GM18511 (cell line): ENCODE measurements around the gene MIB2.

Experiments
- ATAC-seq: cut with Tn5 transposase; IDR thresholded peaks from one replicate; pipeline ENCODE4 v1.9.1; 2021; ENCODE audit warnings: mild to moderate bottlenecking, moderate library complexity; ENCODE audit not compliant: unreplicated experiment

The MIB2 gene

DNA sequence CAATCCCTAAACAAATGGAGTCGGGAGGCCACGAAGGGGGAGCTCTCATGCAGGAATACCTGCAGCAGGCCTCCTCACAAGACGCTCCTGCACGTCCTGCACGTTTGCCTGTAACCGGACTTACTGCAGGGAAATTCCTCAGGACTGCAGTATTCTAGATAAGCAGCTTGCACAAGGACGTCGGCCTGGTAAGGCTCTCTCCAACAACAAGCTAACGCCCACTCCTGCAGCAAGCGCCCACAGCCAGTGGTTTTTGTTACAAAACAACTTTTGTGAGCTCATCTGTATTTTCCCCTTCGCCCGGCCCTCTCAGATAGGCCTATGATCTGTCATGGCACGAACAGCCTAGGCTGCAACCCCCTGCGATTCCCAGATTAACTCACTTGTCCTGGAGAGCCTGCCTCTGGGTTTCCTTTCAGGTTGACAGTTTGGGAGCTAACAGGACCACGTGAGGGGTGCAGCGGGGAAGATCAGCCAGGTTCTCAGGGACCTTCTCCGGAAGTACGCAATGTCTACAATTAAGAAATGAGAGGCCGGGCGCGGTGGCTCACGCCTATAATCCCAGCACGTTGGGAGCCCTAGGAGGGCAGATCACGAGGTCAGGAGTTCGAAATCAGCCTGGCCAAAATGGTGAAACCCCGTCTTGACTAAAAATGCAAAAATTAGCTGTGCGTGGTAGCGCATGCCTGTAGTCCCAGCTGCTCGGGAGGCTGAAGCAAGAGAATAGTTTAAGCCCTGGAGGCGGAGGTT, 921 bp upstream of the MIB2 start:
- no peak for ATAC-seq

DNA sequence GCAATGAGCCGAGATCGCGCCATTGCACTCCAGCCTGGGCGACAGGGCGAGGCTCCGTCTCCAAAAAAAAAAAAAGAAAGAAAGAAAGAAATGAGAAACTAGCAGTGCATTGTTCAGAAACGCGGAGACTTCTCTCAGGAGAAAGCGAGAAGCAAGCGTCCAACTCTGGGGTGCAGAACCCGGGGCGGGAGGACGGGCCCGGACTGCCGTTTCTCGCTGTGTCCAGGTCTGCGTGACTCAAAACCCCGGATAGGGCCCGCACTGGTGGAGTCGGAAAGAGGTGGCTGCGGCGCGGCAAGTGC, 395 bp upstream of the MIB2 start:
- ATAC-seq = no peak

DNA sequence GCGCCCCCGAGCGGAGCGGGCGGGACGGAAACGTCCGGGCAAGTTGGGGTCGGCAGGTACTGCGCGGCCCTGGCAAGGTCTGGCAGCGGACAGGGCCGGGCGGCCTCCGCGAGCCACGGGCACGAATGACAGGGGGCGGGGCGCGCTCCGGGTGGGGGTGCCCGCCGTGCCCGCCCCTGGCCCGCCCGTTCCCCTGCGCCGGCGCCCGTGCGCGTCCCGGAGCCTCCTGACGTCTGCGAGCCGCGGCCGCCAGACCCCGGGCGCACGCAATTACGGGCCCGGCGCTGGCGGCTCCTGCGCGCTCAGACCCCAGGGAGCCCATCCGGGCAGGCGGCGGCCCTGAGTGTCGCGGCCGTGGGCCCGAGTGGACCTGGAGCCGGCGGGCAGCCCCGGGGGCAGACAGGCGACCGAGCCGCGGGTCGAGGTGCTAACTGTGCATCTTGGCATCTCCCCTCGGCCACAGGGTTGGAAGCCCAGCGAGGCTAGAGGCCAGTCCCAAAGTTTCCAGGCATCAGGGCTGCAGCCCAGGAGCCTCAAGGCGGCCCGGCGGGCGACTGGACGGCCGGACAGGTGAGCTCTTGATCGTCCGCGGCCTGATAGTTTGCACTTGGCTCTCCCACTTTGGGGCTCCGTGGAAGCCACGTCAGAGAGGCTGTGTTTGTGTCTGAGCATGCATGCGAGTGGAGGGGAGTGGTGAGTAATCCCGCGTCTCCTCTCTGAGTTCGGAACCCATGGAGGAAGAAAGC, 918 bp downstream of the MIB2 start:
- peak; percentile 26 for ATAC-seq

DNA sequence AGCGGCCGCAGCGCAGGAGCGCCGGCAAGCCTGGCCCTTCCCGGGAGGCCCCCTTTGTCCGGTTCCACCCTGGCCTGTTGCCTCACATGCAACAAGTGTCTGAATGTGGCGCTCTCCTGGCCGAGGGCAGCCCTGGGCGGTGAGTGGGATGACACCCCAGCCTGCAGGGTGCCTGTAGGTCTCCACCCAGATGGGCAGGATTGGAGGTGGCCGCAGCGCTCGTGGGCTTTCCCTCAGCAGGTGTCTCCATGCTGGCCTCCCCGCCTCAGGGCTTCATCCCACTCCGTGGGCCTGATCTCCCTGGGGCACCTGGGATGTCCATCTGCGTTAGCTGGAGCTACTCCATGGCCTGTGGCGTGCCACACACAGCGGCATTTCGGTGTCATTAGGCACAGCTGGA, 1.5 kb downstream of the MIB2 start:
- no peak for ATAC-seq

DNA sequence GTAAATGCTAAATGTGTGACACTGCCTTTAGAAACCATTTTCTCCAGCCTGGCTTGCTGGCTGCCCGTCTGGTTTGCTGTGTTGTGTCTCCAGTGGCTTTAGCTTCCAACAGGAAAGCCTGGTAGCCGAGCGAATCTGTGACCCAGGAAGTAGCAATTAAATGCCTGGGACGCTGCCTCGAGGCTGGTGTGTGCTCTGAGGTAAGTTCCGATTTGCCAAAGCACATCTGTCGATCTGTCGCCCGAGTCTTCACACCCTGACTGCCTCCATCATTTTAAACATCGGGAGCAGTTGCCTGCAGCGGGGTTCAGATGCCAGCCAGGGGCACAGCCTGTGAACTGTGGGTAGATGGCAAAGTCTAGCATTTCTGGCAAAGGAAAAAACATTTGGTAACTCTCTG, 2.2 kb downstream of the MIB2 start:
- ATAC-seq = no peak

DNA sequence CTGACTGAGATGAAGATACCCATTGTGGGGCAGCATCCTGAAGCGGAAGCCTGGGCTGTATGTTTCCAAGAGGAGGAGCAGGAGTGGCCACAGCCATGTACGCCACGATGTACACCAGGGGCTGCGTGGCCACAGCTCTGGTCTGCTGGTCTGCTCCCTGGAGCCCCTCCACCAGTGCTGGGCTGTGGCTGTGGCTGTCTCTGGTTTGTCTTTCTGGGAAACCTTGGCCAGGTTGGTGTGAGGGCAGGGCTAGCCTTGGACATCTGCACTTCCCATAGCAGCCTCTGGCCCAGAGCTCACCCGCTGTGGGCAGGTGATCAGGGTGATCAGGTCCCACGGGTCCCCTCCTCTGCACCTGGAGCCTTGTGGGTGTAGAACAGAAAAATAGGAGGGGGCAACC, 2.6 kb downstream of the MIB2 start:
- ATAC-seq = no peak

DNA sequence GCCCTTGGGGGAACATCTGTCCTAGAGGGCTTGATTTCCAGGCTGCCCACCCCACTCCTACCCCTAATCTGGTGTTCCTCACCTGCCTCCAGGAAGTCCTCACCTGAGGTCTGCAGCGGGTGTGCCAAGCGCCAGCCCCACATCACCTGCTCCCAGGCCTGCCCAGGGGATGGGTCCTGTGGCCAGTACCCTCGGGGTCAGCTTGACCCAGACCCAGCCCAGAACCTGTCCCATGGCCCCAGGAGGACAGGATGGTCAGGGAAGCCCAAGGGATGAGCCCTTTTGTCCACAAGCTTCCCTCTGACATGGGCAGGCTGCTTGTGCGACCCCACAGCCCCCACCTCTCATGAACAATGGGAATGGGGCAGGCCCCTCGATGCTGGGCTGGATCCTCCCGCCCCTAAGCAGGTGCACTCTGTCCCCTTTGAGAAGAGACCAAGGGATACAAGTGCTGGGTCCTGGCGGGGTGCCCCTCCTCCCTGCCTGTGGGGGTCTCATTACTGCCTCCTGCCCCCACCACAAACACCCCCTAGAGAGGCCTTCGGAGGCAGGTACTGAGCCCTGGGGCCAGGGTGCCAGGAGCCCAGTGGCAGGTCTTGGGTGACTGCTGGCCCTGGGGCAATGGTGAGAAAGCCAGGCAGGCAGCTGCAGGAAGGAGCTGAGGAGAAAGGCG, 3.2 kb downstream of the MIB2 start:
- ATAC-seq = no peak

DNA sequence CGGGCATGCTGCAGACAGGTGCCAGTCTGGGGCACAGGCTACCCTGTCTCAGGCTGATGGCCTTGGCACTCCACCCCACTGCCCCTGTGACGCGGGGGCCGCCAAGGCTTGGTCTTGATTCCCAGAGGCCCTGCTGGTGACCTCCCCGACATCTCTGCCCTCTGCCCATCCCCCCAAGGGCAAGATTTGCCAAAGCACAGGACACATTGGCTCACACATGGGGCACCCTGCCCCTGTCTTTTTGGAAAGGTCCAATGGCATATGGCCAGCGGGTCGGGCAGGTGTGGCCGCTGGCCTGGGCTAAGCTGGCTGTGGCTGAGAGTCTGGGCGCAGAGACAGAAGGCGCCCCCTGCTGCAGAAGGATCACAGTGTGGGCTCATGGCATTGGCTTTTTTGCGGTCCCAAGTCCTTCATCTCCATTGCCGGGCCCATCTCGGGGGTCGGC, 4.6 kb downstream of the MIB2 start:
- no peak for ATAC-seq

DNA sequence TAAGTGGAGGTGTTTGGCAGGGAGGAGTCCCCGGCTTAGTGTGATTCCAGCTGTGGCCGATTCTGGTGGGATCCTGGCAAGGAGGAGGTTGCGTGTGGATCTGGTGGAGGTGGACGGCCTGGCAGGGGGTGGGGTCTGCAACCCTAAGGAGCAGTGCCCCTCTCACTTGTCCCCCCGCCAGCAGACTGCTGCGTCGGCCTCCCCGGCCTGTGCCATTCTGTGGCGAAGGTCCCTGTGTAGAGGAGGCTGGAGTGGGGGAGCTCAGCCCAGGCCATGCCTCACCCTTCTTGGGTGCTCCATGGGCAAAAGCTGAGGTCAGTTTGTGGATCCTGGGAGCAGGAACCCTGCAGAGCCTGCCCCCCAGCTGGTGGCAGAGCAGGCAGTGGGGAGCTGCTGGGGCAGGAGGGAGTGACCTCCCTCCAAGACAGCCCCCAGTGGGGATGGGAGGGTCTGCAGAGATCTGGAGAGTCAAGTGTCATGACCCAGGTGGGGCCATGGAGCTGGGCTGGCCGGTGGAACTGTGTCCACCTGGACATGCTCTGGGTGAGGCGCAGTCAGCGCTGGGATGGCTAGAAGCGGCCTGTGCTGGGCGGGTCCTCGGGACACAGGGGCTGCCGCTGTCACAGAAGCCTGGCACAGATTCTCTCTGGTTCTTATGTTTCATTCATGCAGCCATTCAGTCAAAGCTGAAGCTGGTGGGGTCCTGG, 5.3 kb downstream of the MIB2 start:
- ATAC-seq = no peak

DNA sequence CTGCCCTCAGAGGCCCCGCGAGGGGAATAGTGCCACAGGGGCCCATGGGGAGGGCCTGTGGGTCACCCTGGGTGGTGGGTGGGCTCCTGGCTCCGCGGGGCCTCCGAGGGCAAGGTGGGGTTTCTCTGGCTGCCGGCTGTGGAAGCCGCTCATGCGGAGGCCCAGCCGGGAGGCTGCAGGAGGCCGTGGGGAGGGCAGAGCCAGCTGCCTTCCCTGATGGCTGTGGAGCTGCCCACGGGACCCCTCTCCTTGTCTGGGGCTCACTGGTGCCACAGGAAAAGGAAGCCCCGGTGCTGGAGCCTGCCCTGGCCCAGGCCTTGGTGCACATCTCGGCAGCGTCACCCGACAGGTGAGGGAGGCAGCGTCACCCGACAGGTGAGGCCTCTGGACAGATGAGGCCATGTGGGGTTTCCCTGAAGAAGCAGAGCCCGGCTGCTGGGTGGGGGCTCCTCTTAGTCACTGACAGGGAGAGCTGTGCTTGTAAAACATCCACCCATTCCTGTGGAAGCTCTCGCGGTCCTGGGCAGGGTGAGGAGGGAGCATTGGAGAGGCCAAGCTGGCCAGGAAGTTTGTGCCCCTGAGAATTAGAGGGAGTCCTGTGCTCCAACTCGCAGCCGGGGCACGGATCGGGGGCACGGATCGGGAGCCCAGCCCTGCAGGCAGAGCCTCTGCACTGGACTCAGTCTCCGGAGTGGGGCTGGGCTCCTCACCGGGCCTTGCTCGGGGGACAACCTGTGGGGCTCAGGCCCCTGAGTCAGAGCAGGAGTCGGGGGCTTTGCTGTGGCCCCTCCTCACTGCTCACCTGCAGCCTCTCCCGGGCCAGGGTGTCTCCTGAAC, 6.1 kb downstream of the MIB2 start:
- ATAC-seq = no peak

DNA sequence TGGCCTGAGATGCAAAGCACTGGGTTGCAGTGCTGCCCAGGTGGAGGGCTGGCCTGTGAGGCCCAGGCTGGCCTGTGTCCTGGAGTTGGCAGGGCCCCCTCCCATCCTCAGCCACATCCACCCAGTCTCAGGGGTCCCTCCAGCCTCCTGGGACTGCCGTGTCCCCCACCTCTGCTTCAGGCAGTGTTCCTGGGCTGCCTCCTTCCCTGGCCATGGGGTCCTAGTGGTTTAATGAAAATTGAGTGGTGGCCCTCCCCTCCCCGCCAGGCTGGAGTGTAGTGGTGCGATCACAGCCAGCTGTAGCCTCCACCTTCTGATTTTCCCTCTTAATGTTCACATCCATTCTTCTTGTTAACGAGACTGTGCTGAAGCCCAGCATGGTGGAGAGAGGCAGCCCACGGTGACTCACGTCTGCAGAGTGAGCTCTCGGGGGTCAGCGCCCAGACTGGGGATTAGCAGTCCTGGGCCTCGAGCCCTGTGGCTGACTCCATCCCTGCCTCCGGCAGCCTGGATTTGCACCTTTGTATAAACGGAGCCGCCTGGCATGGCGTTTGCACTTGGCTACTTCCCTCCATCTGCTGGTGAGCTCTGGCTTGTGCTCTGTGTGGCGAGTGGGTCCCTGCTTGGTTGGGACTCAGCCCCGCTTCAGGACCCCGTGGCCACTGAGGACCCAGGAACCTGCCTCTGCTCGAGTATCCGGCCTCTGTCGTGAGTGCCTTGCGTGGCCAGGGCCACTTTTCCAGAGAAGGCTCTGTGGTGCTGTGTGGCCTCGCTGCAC, 6.9 kb downstream of the MIB2 start:
- ATAC-seq = no peak

DNA sequence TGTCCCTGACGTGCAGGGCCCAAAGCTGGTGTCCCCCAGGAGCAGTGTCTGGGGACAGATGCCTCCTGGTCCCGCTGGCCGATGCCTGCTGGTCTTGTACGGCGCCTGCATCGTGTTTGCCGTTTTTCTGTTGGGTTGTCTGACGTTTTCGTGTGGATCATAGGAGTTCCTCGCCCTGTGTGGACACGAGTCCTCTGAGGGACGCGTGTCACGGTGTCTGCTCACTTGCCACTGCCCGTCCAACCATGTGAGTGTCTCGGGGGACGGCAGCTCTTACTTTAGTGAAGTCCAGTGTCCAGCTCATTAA, 7.4 kb downstream of the MIB2 start:
- no peak for ATAC-seq

DNA sequence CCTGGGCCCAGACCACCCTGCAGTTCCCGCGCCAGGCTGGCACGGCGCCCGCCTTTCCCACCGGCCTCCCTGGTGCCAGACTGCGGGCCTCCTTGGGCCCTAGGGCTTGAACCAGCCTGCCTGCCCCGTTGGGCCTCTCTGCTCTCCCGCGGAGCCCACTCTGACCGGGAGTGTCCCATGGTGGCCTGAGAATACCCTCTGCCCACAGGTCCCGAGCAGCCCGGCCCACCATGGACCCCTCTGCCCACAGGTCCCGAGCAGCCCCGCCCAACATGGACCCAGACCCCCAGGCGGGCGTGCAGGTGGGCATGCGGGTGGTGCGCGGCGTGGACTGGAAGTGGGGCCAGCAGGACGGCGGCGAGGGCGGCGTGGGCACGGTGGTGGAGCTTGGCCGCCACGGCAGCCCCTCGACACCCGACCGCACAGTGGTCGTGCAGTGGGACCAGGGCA, 7.9 kb downstream of the MIB2 start:
- ATAC-seq = no peak

DNA sequence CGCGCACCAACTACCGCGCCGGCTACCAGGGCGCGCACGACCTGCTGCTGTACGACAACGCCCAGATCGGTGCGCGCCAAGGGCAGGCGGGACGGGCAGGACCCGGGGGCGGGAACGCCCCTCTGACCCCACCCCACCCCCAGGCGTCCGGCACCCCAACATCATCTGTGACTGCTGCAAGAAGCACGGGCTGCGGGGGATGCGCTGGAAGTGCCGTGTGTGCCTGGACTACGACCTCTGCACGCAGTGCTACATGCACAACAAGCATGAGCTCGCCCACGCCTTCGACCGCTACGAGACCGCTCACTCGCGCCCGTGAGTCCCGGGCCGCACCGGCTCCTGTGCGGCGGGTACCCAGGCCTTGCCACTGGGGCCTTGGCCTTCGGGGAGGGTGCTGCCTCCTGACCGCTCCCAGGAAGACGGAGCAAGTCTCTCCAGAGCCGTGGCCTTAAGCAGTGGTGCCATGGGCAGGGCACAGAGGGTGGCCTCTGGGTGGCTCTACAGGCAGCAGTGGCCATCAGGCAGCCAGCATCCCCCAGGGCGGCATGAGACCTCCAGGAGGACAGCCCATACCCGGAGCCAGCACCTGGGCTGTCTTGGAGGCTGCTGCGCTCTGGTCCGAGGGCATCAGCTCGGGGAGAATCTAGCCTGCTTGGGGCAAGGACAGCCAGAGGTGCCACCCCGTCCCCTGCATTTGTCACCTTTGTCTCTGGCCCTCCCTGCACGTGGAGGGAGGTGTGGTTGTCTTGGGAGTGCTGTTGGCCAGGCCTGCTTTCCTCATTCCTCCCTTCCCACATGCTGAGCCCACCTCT, 8.5 kb downstream of the MIB2 start:
- no peak for ATAC-seq

DNA sequence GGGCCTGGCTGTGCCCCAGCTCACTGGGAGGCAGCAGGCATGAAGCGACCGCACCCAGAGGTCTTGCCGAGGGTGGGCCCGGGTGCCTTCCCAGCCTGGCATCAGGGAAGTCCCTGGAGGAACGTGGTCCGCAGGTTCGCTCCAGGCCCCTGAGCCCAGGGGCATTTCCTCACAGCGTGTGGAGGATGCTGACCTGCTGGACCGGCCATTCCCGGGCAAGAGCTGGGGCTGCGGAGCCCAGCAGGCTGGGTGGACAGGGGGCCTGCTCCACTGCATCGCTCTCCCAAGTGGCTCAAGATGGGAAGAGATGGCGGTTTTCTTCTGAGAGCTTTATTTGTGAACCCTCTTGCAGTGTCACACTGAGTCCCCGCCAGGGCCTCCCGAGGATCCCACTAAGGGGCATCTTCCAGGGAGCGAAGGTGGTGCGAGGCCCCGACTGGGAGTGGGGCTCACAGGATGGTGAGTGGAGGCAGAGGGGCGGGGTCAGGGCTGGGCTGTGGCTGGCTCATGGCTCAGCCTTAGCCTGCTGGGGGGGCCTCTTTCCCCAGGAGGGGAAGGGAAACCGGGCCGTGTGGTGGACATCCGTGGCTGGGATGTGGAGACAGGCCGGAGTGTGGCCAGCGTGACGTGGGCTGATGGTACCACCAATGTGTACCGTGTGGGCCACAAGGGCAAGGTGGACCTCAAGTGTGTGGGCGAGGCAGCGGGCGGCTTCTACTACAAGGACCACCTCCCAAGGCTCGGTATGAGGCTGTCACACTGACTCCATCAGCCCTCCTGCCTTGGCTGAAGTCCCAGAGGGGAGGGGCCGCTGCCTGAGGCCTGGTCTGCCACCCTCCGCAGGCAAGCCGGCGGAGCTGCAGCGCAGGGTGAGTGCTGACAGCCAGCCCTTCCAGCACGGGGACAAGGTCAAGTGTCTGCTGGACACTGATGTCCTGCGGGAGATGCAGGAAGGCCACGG, 9.4 kb downstream of the MIB2 start:
- no peak for ATAC-seq

DNA sequence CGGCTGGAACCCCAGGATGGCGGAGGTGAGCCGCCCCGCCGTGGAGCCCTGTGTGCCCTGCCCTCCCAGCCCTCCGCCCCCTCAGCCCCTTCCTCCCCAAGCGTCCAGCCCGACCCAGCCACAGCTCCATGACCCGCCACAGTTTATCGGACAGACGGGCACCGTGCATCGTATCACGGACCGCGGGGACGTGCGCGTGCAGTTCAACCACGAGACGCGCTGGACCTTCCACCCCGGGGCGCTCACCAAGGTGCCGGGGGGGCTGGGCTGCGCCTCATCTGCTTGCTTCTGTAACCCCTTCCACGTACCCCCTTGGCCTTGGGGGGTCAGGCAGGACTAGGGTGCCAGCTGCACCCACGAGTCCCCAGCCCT, 10.1 kb downstream of the MIB2 start:
- ATAC-seq = no peak

DNA sequence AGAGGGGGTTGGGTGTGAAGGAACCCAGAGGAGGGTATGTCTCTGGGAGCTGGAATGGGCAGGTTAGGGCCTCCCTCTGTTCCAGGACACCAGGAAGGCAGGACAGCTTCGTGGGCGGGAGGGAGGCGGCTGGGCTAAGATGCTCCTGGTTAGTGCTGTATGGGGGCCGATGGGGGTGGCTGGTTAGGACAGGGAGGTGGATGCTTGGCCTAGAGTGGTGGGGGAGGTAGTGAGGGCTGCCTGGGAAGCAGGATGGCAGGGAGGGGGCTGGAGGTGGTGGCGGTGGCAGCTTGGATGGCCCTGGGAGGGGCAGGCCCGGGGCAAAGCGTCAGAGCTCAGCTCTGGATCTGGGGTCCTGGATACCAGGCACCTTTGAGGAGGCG, 10.5 kb downstream of the MIB2 start:
- no peak for ATAC-seq
